GM18498 (cell line): ENCODE results near the gene DPP3.
"Not testable (repeated sequence)": the region's sequence is repeated elsewhere in the genome, so short reads cannot be mapped to it uniquely, and the experiment has no call there.

Experiments
- ATAC-seq: cut with Tn5 transposase; IDR thresholded peaks from one replicate; pipeline ENCODE4 v1.9.1; 2021; ENCODE audit warnings: mild to moderate bottlenecking, moderate library complexity; ENCODE audit not compliant: unreplicated experiment

The DPP3 gene

GRCh38 chr11:66529655-66530054, 49.4 kb downstream of the DPP3 start:
- ATAC-seq = no peak

DNA sequence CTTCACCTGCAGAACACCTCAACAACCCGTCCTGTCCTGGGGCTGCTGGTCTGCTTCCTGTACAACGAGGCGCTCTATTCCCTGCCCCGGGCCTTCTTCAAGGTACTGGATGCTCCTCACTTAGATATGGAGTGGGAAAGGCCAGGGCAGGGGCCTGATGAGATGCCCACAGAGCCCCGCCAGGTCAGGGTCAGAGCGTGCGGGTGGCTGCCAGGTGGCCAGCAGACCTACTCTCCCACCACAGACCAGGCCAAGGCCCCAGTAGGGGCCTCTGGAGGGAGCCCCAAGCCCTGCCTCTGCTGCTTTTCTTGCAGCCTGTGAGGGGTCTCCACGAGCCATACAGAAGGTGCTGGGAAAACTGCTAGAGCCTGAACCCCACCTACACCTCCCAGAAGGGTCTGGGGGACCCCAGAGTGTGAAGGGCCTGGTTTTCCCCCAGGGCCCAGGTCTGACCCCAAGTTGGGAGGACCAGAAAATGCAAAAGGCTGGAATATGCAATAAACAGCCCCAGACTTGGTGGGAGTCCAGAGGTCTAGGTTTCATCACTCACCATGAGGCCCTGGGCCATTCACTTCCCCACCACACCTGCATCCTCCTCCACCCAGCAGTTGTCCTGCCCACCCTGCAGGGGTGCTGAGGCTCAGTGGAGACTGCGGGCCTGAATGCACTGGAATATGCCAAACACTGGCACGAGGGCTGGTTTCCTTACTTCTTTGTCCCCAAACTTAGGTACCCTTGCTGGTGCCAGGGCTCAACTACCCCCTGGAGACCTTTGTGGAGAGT, 50.9 kb downstream of the DPP3 start:
- ATAC-seq = no peak

DNA sequence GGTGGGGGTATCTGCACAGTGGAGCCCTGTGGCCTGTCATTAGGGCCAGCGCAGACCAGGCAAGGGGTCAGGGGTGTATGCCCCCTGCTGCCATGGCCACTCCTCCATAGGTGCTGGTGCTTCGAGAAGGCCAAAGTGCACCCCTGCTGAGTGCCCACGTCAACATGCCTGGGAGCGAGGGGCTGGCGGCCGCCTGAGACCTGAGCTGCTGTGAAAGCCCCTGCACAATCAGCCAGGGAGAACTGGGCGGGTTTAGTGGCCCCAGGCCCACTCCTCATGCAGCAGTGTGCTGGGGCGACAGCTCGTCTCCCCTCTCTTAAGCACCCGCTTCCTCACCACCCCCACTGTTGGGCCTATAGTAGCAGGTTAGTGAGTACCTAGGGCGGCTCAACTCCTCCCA, 51.6 kb downstream of the DPP3 start:
- no peak for ATAC-seq

DNA sequence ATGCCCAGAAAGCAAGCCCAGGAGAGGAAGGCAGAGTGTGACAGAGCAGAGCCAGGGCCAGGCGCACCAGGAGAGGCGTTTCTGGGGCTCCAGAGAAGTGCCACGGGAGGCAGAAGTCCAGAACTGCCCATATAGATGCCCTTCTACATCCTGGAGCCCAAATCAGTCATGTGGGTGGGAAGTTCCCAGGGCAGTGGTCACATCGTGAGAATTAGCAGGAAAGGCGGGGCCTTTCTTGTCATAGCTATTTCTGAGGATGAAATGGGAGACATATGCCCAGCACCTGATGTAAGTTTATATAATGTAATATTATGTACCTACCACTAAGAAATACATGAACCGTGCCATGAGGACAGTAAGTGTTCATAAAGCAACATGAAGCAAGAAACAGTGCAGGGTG, 52.5 kb downstream of the DPP3 start:
- ATAC-seq = no peak

GRCh38 chr11:66539170-66539869, 59.1 kb downstream of the DPP3 start:
- ATAC-seq = no peak

DNA sequence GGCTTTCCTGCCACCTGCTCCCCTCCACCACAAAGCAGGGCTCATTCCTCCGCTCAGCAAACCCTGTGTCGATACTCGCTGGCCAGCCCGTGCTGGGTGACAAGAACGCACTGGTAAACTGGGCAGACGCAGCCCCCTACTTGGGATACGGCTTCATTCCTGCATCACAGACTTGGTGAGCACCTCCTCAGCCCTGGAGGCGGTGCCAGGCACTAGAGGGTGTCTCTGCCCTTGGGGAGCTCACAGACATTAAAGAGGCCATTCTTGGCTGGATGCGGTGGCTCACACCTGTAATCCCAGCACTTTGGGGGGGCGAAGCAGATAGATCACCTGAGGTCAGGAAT, 59.6 kb downstream of the DPP3 start:
- ATAC-seq = no peak

DNA sequence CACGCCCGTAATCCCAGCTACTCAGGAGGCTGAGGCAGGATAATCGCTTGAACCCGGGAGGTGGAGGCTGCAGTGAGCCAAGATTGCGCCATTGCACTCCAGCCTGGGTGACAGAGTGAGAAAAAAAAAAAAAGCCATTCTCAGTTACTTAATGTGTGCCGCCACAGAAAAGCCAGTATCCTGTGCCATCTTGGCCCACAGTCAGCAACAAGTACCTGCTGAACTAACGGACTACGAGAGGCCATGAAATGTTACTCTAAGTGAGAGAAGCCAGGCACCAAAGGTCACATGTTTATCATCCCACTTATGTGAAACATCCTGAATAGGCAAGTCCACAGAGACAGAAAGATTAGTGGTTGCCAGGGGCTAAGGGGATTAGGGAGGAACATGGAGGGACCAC, 60.4 kb downstream of the DPP3 start:
- ATAC-seq = not testable (repeated sequence)

DNA sequence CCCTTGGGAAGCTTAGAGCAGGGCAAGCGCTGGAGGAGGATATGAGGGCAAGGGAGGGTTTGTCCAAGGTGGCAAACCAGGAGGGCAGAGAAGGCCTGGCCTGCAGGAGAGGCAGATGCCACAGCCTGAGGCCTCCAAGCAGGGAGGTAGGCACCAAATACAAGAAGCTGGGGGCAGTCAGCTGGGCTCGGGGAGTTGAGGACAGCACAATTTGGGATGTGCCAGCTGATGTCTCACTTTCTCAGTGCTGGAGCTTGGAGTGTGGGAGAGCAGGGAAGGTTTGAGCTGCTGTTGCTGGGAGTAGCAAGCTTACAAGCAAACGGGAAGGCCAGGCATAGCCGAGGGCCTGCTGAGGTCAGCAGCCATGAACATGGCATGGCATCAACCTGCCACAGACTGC, 61.7 kb downstream of the DPP3 start:
- no peak for ATAC-seq

GRCh38 chr11:66542362-66542761, 62.1 kb downstream of the DPP3 start:
- ATAC-seq = no peak

DNA sequence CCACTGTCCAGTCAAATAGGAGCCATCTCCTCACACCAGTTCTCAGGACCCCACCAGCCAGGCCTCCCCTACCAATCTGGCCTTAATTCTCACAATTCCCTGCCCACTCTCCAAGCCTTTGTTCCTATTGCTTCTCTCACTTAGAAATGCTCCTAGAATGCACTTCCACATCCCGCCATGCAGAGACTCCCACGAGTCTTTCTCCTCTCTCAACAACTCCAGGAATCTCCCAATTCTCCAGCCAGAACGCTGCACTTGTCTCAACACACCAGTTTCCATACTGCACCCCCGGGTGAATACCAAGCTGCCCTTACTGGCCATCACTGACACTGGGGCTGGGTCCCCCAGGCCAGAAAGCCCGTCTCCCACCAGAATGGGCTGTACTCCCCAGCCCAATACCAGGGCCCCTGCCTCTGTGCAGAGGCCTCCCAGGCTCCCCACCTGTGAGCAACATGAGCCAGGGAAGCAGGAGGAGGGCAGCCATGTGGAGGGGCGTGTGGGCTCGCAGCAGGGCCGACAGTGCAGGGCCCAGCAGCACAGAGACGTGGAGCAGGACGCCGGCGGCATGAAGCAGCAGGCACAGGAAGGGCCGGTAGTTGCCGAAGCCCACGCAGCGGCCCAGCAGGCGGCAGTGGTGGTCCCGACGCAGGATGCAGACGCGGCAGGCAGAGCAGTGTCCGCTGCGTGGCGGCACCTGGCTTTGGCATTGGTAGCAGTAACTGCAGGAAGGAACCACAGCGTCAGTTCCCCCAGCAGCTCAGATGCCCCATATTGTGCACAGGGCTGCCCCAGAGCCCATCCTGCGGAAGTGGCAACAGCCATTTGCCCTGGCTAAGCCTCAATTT, 63.3 kb downstream of the DPP3 start:
- ATAC-seq = no peak

DNA sequence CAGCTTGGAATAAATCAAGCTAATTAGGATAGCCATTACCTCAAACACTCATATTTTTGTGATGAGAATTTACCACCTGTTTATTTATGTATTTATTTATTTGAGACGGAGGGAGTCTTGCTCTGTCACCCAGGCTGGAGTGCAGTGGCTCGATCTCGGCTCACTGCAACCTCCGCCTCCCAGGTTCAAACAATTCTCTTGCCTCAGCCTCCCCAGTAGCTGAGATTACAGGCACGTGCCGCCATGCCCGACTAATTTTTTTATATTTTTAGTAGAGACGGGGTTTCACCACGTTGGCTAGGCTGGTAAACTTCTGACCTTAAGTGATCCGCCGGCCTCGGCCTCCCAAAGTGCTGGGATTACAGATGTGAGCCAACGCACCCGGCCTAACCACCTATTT, 64.7 kb downstream of the DPP3 start:
- not testable (repeated sequence) for ATAC-seq

DNA sequence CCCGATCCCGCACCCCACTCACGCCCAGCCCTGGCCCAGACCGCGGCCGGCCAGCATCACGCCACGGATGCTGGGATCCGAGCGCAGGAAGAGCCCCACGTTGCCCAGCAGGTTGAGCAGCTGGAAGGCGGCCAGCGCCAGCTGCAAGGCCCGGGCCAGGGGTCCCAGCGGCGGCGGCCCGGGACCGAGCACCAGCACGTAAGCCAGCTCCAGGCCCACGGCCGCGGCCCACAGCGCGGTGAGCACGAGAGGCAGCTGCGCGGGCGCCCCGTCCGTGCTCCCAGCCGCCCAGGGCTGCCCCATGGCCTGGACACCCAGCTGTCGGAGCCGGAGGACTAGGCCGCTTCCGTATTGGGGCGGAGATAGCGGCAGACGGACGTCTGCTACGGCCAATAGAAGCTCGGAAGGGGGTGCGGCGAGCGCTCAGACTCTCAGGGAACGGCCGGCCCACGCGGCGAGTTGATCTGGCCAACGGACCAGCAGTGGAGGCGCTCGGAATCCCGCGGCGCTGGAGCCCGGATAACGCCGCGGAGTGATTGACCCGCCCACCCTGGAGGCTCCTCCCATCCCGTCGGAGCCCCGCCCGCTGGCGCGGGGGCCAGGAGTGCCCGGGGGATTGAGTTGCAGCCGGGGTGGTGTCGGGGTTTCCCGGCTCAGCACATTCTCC, 65.6 kb downstream of the DPP3 start, which contains the start of gene ZDHHC24:
TSS of gene ZDHHC24 (minus strand) at position 348 of the 667 bp plus-strand sequence. CDS start at position 303, 45 bp downstream.
- peak; percentile 90 for ATAC-seq

GRCh38 chr11:66546368-66546965, 66.2 kb downstream of the DPP3 start, which contains the start of gene ACTN3:
TSS of gene ACTN3 (plus strand) at chr11:66546903. CDS start at chr11:66546938, 35 bp downstream.
- no peak for ATAC-seq

- no peak for ATAC-seq
Measured at GRCh38 chr11:66546966-66547661, 66.9 kb downstream of the DPP3 start.

DNA sequence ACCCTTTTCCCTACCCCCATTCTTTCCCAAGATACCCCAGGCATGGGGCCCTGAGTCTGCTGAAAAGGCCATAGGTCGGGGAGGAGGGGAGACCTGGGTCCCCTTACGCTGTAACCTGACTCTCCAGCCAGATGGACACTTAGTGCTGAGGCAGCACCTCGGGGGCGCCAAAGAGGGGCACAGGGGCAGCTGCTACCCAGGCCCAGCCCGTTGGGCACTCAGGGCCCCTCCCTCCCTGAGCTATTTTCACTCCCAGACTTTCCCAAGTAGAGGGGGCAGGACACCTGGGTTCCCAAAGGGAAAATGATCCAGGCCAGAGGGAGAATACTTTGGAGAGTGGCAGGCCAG, 67.4 kb downstream of the DPP3 start:
- no peak for ATAC-seq

- no peak for ATAC-seq
Measured at GRCh38 chr11:66548041-66548440, 67.8 kb downstream of the DPP3 start.

DNA sequence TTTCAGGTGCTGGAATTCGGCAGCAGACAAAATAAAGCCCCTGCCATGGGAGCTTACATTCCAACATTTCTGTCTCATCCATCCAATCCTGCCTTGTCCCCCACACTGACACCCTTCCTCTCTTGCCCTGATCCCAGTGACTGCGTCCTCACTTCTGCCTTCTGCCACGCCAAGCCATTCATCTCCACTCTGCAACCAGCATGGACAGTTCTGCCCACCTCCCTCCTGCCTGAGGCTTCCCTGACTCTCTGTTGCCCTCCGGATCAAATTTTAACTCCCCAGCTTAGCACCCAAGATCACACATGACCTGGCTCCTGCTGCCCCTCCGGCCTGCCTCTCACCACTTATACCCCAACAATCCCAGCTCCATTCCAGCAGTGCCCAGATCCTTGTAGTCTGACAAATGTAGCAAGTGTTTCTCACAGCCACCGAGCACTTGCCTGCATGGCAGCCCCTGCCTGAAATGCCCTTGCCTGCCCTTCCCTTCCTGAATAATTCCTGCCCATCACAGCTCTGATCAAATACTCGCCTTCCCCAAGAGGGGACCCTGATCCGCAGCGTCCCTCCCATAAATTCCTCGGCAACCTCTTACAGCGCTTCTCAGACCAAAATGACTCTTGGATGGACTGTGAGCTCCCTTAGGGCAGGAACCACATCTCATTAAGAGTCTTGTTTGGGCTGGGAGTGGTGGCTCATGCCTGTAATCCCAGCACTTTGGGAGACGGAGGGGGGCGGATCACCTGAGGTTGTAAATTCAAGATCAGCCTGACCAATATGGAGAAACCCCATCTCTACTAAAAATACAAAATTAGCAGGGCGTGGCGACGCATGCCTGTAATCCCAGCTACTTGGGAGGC, 68.8 kb downstream of the DPP3 start:
- no peak for ATAC-seq

GRCh38 chr11:66549696-66550095, 69.5 kb downstream of the DPP3 start:
- ATAC-seq = no peak

- no peak for ATAC-seq
Measured at GRCh38 chr11:66550887-66551286, 70.7 kb downstream of the DPP3 start.
